Panc1 (cell line): Measurements from ENCODE around the gene G2E3. TPM values are rescaled to one million over a fixed set of nuclear protein-coding genes. Genes with fewer than 3 reads are reported as not detected.
A peak's percentile ranks its signal among the peaks of the same experiment; 100 is the strongest.

Source experiments
- ATAC-seq: fragments of 200-7000 bp; cut with Tn5 transposase; 2 replicates; pipeline ENCODE4 v1.9.1; 2020; ENCODE audit warnings: mild to moderate bottlenecking, moderate library complexity
- BruUV-seq: library from RNA; stranded (reverse); fragments of 400-500 nt; replicated peaks from 2 replicates; lab custom pipeline; 2021; lab: Mats Ljungman, UMichigan
- CTCF ChIA-PET: fragments of 300-600 bp; sonication (Branson Sonifier 250); formaldehyde crosslinking; loops from one replicate; lab custom pipeline; 2022; ENCODE audit warnings: antibody characterized with exemption; lab: Charles Lee
- POLR2A ChIA-PET: fragments of 300-600 bp; sonication (Branson Sonifier 250); formaldehyde crosslinking; loops from one replicate; lab custom pipeline; 2022; ENCODE audit warnings: antibody characterized with exemption; lab: Charles Lee
- DNase-seq: peaks from one replicate; pipeline ENCODE4 v3.0.0-alpha.2; 2010; ENCODE audit warnings: low read depth, low spot score
- H3K27ac ChIP-seq: 2 replicates; pipeline ENCODE4 v1.5.1; 2011; ENCODE audit warnings: mild to moderate bottlenecking, low read length, inconsistent platforms
- H3K27me3 ChIP-seq: fragments of 200-500 bp; sonication (Bioruptor generic); 2 replicates; pipeline ENCODE4 v1.6.0; 2014; ENCODE audit warnings: low read length, inconsistent platforms; ENCODE audit not compliant: control insufficient read depth, insufficient read depth
- H3K36me3 ChIP-seq: fragments of 200-500 bp; sonication (Bioruptor generic); 2 replicates; pipeline ENCODE4 v1.5.1; 2014; ENCODE audit warnings: inconsistent platforms, mild to moderate bottlenecking, low read length, moderate library complexity; ENCODE audit not compliant: control insufficient read depth, insufficient read depth
- H3K4me1 ChIP-seq: 2 replicates; pipeline ENCODE4 v1.5.1; 2011; ENCODE audit warnings: inconsistent platforms, mild to moderate bottlenecking, low read length, moderate library complexity; ENCODE audit not compliant: control insufficient read depth, insufficient read depth
- H3K4me3 ChIP-seq, 2 experiments: 2 replicates each; pipeline ENCODE4 v1.5.1; 2011 to 2012; ENCODE audit warnings: low read depth in 2 of 2, low read length in 2 of 2, mild to moderate bottlenecking in 2 of 2, inconsistent platforms in 1 of 2, moderate library complexity in 1 of 2
- H3K9me3 ChIP-seq: fragments of 200-500 bp; sonication (Bioruptor generic); 2 replicates; pipeline ENCODE4 v1.5.1; 2014; ENCODE audit warnings: low read depth, mild to moderate bottlenecking, inconsistent platforms, low read length, moderate library complexity; ENCODE audit not compliant: control insufficient read depth, insufficient read depth
- CTCF ChIP-seq: fragments of 450-650 bp; IDR thresholded peaks from 2 replicates; pipeline ENCODE4 v1.5.1; 2017; ENCODE audit warnings: mild to moderate bottlenecking
- POLR2AphosphoS5 ChIP-seq: IDR thresholded peaks from 2 replicates; pipeline ENCODE4 v1.6.1; 2012; ENCODE audit warnings: mild to moderate bottlenecking, low read depth, low read length, moderate library complexity
- REST ChIP-seq, 2 experiments: IDR thresholded peaks; 2 replicates each; pipeline ENCODE4 v1.6.1; 2011 to 2012; ENCODE audit warnings: low read depth in 2 of 2, control low read depth in 1 of 2, low read length in 1 of 2, mild to moderate bottlenecking in 1 of 2, moderate library complexity in 1 of 2; ENCODE audit not compliant: insufficient read depth in 1 of 2
- SIN3A ChIP-seq: IDR thresholded peaks from 2 replicates; pipeline ENCODE4 v1.6.1; 2012; ENCODE audit warnings: low read depth, mild to moderate bottlenecking, low read length, moderate library complexity, borderline replicate concordance; ENCODE audit not compliant: insufficient read depth
- TCF7L2 ChIP-seq: IDR thresholded peaks from 2 replicates; pipeline ENCODE4 v1.6.1; 2011; ENCODE audit warnings: mild to moderate bottlenecking, low read depth, low read length, inconsistent platforms
- in situ Hi-C: cut with HindIII; loops from 2 replicates; pipeline ENCODE4 v1.10.0; 2016; ENCODE audit warnings: low sequenced_read_pairs, low pct_unique_long_range_greater_than_20kb
- intact Hi-C: fragments of 100-400 bp; cut with micrococcal nuclease; formaldehyde crosslinking; loops from one replicate; pipeline ENCODE4 v1.10.0; 2022; ENCODE audit not compliant: unreplicated experiment
- total RNA-seq: library from RNA; stranded (reverse); gene quantifications from one replicate; pipeline ENCODE4 v1.2.1, GENCODE V29; 2021; ENCODE audit not compliant: unreplicated experiment

G2E3 gene
- total RNA-seq, 1 experiment from 2014 or later = 27.5 TPM

- no peak overlapping the region for H3K27ac ChIP-seq
- peaks cover 13% of the 10 kb centered on the region for H3K4me1 ChIP-seq
- in situ Hi-C loops (no loop called here), intact Hi-C loops (no loop called here)
- POLR2A ChIA-PET = no interaction called here
- no peak for DNase-seq
- H3K9me3 ChIP-seq = no peaks in the 10 kb centered on the region
- no peak overlapping the region for H3K4me3 ChIP-seq
- H3K27me3 ChIP-seq = no peaks in the 10 kb centered on the region
- TF ChIP-seq REST (IDR thresholded peaks at IDR 0.05; ENCODE audit: insufficient read depth in 1 of 2, low read depth in 2 of 2, low read length in 1 of 2) (no peak), POLR2AphosphoS5 (no peak), TCF7L2 (no peak), CTCF (no peak), SIN3A (no peak)
- H3K36me3 ChIP-seq = no peaks in the 10 kb centered on the region; the same call in 1 of the 2 replicates
- no TSS peak for BruUV-seq
- no peak for ATAC-seq
- CTCF ChIA-PET = no interaction called here
Observed at GRCh38 chr14:30572771-30573170, 13.8 kb downstream of the G2E3 start.

GRCh38 chr14:30573226-30573814 is 14.4 kb downstream of the G2E3 start:
- no peak for DNase-seq
- no TSS peak for BruUV-seq
- no peaks in the 10 kb centered on the region; the same call in 1 of the 2 replicates for H3K36me3 ChIP-seq
- H3K4me3 ChIP-seq = no peak overlapping the region
- intact Hi-C loops (no loop called here), in situ Hi-C loops (no loop called here)
- CTCF ChIA-PET = no interaction called here
- peak; percentile 38; the same call in 1 of the 2 replicates for ATAC-seq
- no peak overlapping the region for H3K27ac ChIP-seq
- H3K4me1 ChIP-seq = peaks cover 13% of the 10 kb centered on the region
- no peaks in the 10 kb centered on the region for H3K27me3 ChIP-seq
- H3K9me3 ChIP-seq = no peaks in the 10 kb centered on the region
- POLR2A ChIA-PET = no interaction called here
- TF ChIP-seq POLR2AphosphoS5 = no peak
- TF ChIP-seq SIN3A = no peak
- no peak for TF ChIP-seq TCF7L2
- TF ChIP-seq REST (IDR thresholded peaks at IDR 0.05; ENCODE audit: insufficient read depth in 1 of 2, low read depth in 2 of 2, low read length in 1 of 2) = no peak
- TF ChIP-seq CTCF = no peak
